GM10847 (cell line): ENCODE data around the gene IGF2.

Experiments
- POLR2A ChIP-seq: IDR thresholded peaks from 2 replicates; pipeline ENCODE4 v1.6.1; 2011; ENCODE audit not compliant: insufficient read length; ENCODE audit errors: extremely low read depth

Gene IGF2

GRCh38 chr11:2139123-2139521 lies at the start of gene IGF2:
Gene IGF2 (minus strand): TSS chr11:2139389. CDS start chr11:2135523, 3,866 bp downstream.
- TF ChIP-seq POLR2A, result no peak

- no peak for TF ChIP-seq POLR2A
Observed at GRCh38 chr11:2188745-2189144, 49.6 kb upstream of the IGF2 start.

DNA sequence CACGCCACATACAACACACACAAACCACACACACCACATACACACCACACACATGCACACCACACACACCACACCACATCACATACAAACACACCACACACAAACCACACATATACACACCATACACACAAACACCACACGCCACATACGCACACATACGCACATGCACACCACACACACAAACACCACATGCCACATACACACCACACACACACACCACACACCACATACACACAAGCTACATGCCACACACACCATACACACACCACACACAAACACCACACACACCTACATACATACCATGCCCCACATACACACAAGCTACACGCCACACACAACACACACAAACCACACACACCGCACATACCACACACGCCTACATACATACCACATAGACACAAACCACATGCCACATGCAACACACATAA lies 48.1 kb upstream of the IGF2 start:
- no peak for TF ChIP-seq POLR2A

DNA sequence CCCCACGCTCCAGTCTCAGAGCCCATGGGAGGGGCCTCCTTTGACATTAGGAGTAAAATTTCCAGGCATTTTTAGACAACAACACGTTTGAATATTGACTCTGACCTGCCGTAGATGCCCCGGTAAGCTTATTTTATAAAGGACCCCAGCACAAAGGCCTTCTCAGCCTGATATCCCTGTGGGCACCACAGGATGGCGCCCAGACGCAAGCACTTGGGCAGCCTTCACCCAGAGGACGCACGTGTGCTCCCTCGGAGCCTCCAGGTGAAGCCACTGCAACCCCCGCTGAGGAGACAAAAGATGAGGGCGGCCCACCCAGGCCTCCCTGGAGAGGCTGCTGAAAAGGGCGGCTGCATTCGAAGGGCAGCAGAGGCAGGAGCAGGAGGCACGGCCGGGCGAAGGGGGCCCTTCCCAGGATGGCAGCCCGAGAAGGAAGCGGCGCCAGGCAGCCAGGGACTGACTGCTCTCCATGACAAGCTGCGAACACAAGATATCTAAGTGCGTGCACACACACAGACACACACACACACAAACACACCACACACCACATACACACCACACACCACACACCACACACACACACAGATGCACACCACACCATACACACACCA lies 47.6 kb upstream of the IGF2 start:
- no peak for TF ChIP-seq POLR2A

- no peak for TF ChIP-seq POLR2A
Observed at GRCh38 chr11:2185324-2186085, 46.3 kb upstream of the IGF2 start.

DNA sequence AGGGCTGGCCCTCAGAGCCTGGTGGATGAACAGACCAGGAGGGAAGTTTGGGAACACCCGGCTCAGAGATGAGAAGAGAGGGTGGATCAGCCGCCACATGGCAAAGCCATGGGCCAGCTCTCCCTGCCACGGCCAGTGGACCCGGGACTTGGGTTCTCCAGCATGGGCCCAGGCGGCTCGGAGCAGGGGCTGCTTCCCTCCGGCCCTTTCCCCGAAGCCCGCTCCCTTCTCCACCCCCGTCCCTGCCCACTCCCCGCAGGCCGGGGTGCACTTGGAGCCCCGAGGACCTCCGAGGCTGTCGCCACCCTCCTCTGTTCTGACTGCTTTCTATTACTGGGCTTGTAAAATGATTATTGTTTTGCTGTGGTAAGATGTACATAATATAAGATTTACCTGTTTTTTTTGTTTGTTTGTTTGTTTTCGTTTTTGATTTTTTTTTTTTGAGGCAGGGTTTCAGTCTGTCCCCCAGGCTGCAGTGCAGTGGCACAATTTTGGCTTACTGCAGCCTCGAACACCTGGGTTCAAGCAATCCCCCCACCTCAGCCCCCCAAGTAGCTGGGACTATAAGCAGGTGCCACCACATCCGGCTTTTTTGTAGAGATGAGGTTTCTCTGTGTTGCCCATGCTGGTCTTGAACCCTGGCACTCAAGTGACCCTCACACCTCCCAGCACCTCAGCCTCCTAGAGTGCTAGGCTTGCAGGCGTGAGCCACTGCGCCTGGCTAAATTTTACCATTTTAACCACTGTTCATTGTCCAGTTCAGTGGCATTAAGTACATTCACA lies 43.7 kb upstream of the IGF2 start:
- TF ChIP-seq POLR2A, result no peak

DNA sequence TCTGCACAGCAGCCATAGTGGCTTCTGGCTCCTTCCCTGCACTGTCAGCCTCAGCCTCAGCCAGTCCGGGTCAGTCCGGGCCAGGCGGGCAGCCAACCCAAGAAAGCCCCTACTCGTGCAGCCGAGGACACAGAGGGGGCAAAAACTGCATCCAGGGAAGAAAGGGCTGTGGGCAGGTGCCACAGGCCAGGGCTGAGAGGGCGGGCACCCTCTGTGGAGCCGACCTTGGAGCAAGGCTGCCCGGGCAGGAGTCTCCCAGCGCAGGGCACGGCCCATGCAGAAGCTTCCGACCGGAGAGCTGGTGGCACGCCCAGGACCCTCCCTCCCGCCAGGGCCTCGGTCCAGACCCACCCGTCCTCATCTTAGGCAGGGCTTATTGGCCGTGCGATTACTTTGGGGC lies 42.9 kb upstream of the IGF2 start:
- TF ChIP-seq POLR2A, result no peak

GRCh38 chr11:2180789-2181370 lies 41.7 kb upstream of the IGF2 start:
- TF ChIP-seq POLR2A, result no peak

DNA sequence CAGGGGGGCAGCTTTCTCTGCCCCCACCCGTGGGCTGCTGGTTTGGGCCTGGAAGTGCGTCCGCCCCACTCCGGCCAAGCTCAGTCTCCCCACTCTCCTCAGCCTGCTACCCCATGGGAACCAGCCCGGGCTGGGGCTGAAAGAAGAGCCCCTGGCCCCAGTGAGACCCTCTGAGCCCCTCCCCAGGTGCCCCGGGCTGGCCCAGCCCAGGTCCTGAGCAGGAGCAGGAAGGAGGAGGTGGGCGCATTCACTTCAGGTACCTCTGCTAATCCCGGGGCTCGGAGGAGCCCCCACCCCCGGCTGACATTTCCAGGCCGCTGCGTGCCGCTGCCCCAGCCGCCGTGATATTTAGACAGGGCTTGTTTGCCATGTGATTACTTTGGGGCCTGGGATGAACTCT lies 41.2 kb upstream of the IGF2 start:
- no peak for TF ChIP-seq POLR2A

DNA sequence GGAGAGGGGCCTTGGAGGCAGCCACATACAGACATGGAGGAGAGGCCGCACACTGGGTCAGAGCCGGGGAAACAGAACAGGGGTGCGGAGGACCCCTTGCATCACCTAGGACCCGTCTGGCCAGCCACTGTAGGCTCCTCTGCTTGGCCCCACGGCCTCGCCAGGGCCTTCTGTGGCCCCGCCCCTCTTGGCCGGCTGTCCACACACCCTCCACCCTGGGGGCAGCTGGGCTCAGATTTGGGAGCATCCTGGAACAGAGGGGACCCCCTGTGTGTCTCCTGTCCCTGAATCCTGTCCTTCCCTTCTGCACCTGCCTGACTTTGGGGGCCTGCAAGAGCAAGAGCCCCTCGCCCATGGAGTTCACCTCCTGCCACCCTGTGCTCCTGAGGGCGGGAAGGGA lies 40.3 kb upstream of the IGF2 start:
- no peak for TF ChIP-seq POLR2A

DNA sequence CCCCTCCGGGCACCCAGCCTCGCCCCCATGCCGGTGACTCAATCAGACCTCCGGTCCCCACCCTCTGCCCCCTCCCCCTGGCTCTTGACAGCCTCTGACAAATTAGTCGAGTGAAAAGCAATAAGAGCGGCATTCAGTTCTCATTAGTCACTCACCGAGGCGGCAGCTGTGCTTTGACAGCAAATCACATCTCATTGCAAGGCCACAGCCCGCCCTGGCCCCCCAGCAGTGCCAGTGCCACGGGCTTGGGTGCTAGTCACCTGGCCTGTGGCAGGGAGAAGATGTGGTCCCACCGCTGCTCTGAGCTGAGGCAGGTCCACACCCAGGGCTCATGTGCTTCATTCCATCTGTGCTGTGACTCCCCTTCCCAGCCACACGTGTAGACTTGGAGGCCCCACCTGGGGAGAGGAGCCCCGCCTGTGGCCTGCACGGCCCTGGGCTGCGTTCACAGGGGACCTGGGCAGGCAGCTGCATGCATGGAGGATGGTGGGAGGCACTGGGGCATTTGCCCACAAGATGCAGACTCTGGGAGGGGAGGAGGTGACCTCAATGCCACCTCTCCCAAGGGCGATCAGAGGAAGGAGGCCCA lies 39.8 kb upstream of the IGF2 start:
- TF ChIP-seq POLR2A, result no peak

- TF ChIP-seq POLR2A, result no peak
Observed at GRCh38 chr11:2177076-2177475, 37.9 kb upstream of the IGF2 start.

DNA sequence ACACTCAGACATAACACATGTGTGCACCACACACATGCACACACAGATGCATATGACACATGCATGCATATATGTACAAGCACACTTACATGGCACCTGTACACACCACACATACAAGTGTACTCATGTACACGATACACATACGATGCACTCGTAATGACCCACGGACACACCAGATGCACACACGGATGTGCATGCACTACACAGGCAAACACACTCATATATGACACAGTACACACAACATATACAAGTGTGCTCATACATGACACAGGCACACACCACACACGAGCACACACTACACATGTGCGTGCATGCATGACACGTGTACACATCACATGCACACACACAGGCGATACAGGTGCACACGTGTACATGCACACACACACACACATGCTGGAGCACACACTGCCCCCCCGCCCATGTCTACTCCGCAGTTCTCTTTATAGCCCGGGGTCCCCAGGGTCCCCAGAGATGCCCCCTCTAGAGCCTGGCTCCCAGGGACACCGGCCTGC lies 37.3 kb upstream of the IGF2 start:
- TF ChIP-seq POLR2A, result no peak

DNA sequence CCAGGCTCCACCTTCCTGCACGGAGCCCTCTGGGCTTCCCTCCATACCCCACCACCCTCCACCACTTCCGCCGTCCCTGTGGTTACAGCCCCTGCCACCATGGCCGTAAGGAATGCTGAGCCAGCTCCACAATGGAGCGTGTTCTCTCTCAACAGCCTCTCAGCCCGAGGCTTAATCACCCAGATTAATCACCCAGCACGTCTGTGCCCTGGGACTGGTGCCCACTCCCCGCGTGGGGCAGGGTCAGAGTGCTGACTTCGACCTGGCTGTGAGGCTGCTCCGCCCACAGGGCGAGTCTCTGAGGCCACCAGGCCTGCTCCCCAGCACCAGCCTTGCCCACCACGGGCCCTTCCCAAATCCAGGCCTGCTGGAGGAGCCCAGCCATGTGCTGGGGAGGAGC lies 36.5 kb upstream of the IGF2 start:
- no peak for TF ChIP-seq POLR2A

GRCh38 chr11:2174361-2174760 lies 35.2 kb upstream of the IGF2 start:
- TF ChIP-seq POLR2A, result no peak
